K562 (cell line): ENCODE results near the gene EEF2K. TPM values are rescaled to one million over a fixed set of nuclear protein-coding genes. Genes with fewer than 3 reads are reported as not detected.

ENCODE experiments used
- ARNT ChIP-seq, 2 experiments: fragments of 450-650 bp; IDR thresholded peaks; 2 replicates each; pipeline ENCODE4 v1.6.1; 2016; ENCODE audit warnings: mild to moderate bottlenecking in 1 of 2
- ATF4 ChIP-seq: fragments of 450-650 bp; formaldehyde crosslinking; IDR thresholded peaks from 2 replicates; pipeline ENCODE4 v1.4.0; 2022; ENCODE audit warnings: mild to moderate bottlenecking, moderate library complexity
- ATF7 ChIP-seq: fragments of 450-650 bp; IDR thresholded peaks from 2 replicates; pipeline ENCODE4 v1.7.1; 2014; ENCODE audit warnings: mild to moderate bottlenecking, moderate library complexity
- CBFA2T2 ChIP-seq: fragments of 450-650 bp; conservative IDR thresholded peaks from 2 replicates; pipeline ENCODE4 v1.6.1; 2017; ENCODE audit warnings: mild to moderate bottlenecking
- CHD1 ChIP-seq: fragments of 200-600 bp; sonication (generic); IDR thresholded peaks from one replicate; pipeline ENCODE4 v1.6.1; 2012; ENCODE audit warnings: mild to moderate bottlenecking, moderate library complexity, low read length, inconsistent platforms
- EGR1 ChIP-seq: fragments of 450-650 bp; conservative IDR thresholded peaks from 2 replicates; pipeline ENCODE4 v1.6.1; 2017; ENCODE audit warnings: mild to moderate bottlenecking
- FOSL1 ChIP-seq: fragments of 200-800 bp; sonication (Bioruptor generic); conservative IDR thresholded peaks from 2 replicates; pipeline ENCODE4 v1.6.1; 2016; ENCODE audit warnings: missing genetic modification characterization, missing compliant biosample characterization
- GATA2 ChIP-seq: sonication (generic); formaldehyde crosslinking; IDR thresholded peaks from 2 replicates; pipeline ENCODE4 v1.4.0; 2020; ENCODE audit warnings: mild to moderate bottlenecking, missing genetic modification reagents
- GTF2F1 ChIP-seq: IDR thresholded peaks from 2 replicates; pipeline ENCODE4 v1.6.1; 2011; ENCODE audit warnings: low read depth, low read length, improper control_type of control experiment
- HDGF ChIP-seq: fragments of 450-650 bp; IDR thresholded peaks from 2 replicates; pipeline ENCODE4 v1.6.1; 2016
- HNRNPLL ChIP-seq: fragments of 200-400 bp; formaldehyde crosslinking; IDR thresholded peaks from 2 replicates; pipeline ENCODE4 v1.6.1; 2017; ENCODE audit warnings: low read length, low read depth, mild to moderate bottlenecking; ENCODE audit not compliant: poor library complexity, severe bottlenecking
- ILK ChIP-seq: fragments of 450-650 bp; IDR thresholded peaks from 2 replicates; pipeline ENCODE4 v1.6.1; 2016; ENCODE audit warnings: missing genetic modification characterization, low read depth, mild to moderate bottlenecking, missing compliant biosample characterization, moderate library complexity, borderline replicate concordance
- MEIS2 ChIP-seq: fragments of 450-650 bp; IDR thresholded peaks from 2 replicates; pipeline ENCODE4 v1.6.1; 2014; ENCODE audit warnings: mild to moderate bottlenecking; ENCODE audit not compliant: partially characterized antibody
- MYC ChIP-seq, 2 experiments: fragments of 250-450 bp in 1 of 2; sonication (Bioruptor Pico) in 1 of 2; IDR thresholded peaks; 2 replicates each; pipeline versions ENCODE4 v1.5.1 to v1.6.1; 2012 to 2021; ENCODE audit warnings: low read depth in 2 of 2, borderline replicate concordance in 1 of 2, improper control_type of control experiment in 1 of 2, low read length in 1 of 2, mild to moderate bottlenecking in 1 of 2, moderate library complexity in 1 of 2
- NFE2L1 ChIP-seq: fragments of 450-650 bp; IDR thresholded peaks from 2 replicates; pipeline ENCODE4 v1.6.1; 2016; ENCODE audit warnings: missing genetic modification characterization, low read depth, mild to moderate bottlenecking, missing compliant biosample characterization, moderate library complexity, borderline replicate concordance
- PTTG1 ChIP-seq: fragments of 450-650 bp; IDR thresholded peaks from 2 replicates; pipeline ENCODE4 v1.6.1; 2016; ENCODE audit warnings: low read depth, mild to moderate bottlenecking, missing genetic modification characterization, missing compliant biosample characterization
- TFAM ChIP-seq: fragments of 250-450 bp; sonication (Bioruptor Pico); conservative IDR thresholded peaks from 2 replicates; pipeline ENCODE4 v1.5.0; 2021; ENCODE audit warnings: mild to moderate bottlenecking, moderate library complexity
- TSHZ1 ChIP-seq: fragments of 250-450 bp; sonication (Bioruptor Pico); IDR thresholded peaks from 2 replicates; pipeline ENCODE4 v1.4.0; 2020; ENCODE audit warnings: mild to moderate bottlenecking, moderate library complexity
- ZFX ChIP-seq: sonication (generic); formaldehyde crosslinking; IDR thresholded peaks from 2 replicates; pipeline ENCODE4 v1.8.0; 2022; ENCODE audit warnings: mild to moderate bottlenecking, missing genetic modification reagents, moderate library complexity
- ZNF184 ChIP-seq: sonication (generic); formaldehyde crosslinking; IDR thresholded peaks from 2 replicates; pipeline ENCODE4 v1.5.0; 2020; ENCODE audit warnings: missing genetic modification reagents
- ZNF263 ChIP-seq: sonication (generic); formaldehyde crosslinking; IDR thresholded peaks from 2 replicates; pipeline ENCODE4 v1.8.0; 2022; ENCODE audit warnings: mild to moderate bottlenecking, missing genetic modification reagents, borderline replicate concordance
- ZNF274 ChIP-seq: IDR thresholded peaks from 2 replicates; pipeline ENCODE4 v1.6.1; 2011; ENCODE audit warnings: low read depth, mild to moderate bottlenecking, low read length, moderate library complexity, borderline replicate concordance
- polyA plus RNA-seq, 8 experiments: library from polyadenylated mRNA; depleted of rRNA in 4 of 8; stranded (reverse) in 5 of 8; unstranded in 3 of 8; fragments of >200 nt; fragmentation: Nextera tagmentation in 2 of 8; fragmentation: Illumina TruSeq in 1 of 8; extraction: Ambion mirVana in 2 of 8; extraction: Trizol in 1 of 8; gene quantifications; 2 replicates each; pipeline versions ENCODE4 v1.2.1 to v1.2.3, GENCODE V29; 2011 to 2014; ENCODE audit warnings: inconsistent platforms in 1 of 8, missing spikeins in 1 of 8
- total RNA-seq, 7 experiments: library from RNA; depleted of rRNA in 6 of 7; stranded (reverse); fragments of >200 nt in 6 of 7; fragmentation: Illumina TruSeq in 2 of 7; extraction: Trizol in 2 of 7; gene quantifications; 2 replicates each; pipeline versions ENCODE4 v1.2.1 to v1.2.3, GENCODE V29; 2011 to 2021; ENCODE audit warnings: low replicate concordance in 1 of 7
- TF ChIP-seq, protein P1 (sequence below): IDR thresholded peaks from 2 replicates; pipeline ENCODE4 v1.6.1; 2012; ENCODE audit warnings: low read depth, low read length, improper control_type of control experiment, borderline replicate concordance

The EEF2K gene
- total and polyA plus RNA-seq, 9 of the 15 experiments (the other 6 are each of a cell fraction or from before 2014, with no cell fraction given): 3.0 to 35.2 (median 12.2) TPM

DNA sequence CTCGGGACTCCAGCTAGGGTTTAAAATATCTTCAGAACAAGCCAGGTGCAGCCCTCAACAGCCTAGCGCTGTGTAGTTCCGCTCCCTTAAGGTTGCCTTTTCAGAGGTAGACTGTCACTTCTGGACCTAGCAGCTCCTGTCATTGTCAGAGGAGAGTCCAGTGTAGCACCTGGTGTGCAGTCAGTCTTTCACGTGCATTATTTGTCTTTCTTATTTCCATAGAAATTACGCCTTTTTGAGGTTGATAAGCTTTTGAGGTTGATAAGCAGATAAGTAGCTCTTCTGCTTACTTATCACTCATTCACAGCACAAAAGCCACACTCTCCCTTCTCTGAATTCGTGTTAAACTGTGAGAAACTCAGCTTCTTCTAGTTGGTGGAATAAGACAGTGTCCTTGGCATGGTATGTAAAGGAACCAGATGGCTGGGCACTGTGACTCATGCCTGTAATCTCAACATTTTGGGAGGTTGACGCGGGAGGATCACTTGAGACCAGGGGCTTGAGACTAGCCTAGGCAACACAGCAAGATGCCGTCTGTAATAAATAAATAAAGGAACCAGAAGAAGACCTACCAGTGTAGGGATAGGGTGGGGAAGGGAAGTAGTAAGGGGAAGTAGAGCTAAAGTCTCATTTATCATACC lies 10.2 kb downstream of the EEF2K start (continued):
- TF ChIP-seq HNRNPLL: peak; percentile 60
- peak; percentile 55 for TF ChIP-seq MYC (IDR thresholded peaks at IDR 0.05; ENCODE audit: low read depth, low read length)
- TF ChIP-seq MYC (CRISPR knock-in tag; IDR thresholded peaks at IDR 0.05; ENCODE audit: borderline replicate concordance, low read depth): no peak
- TF ChIP-seq NFE2L1 (tag): no peak
- TF ChIP-seq CHD1: no peak
- no peak for TF ChIP-seq ZNF263 (CRISPR knock-in tag)
- TF ChIP-seq HDGF: no peak
- no peak for TF ChIP-seq PTTG1
- TF ChIP-seq GTF2F1: no peak
- peak; percentile 86 for TF ChIP-seq GATA2 (CRISPR knock-in tag)
- peak; percentile 44; the same call in 1 of the 2 replicates for TF ChIP-seq ATF7
- TF ChIP-seq ZFX: 0 out of 2 replicates have a peak, but pooled peaks have one; percentile 16
- TF ChIP-seq, protein P1, sequence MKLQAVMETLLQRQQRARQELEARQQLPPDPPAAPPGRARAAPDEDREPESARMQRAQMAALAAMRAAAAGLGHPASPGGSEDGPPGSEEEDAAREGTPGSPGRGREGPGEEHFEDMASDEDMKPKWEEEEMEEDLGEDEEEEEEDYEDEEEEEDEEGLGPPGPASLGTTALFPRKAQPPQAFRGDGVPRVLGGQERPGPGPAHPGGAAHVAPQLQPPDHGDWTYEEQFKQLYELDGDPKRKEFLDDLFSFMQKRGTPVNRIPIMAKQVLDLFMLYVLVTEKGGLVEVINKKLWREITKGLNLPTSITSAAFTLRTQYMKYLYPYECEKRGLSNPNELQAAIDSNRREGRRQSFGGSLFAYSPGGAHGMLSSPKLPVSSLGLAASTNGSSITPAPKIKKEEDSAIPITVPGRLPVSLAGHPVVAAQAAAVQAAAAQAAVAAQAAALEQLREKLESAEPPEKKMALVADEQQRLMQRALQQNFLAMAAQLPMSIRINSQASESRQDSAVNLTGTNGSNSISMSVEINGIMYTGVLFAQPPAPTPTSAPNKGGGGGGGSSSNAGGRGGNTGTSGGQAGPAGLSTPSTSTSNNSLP: peak; percentile 58; the same call in 1 of the 2 replicates
- TF ChIP-seq ZNF184 (CRISPR knock-in tag): no peak
- TF ChIP-seq ARNT (IDR thresholded peaks at IDR 0.05): 0 out of 4 replicates have a peak, but pooled peaks of 1 of the 2 experiments have one; percentile 35
- peak; percentile 56 for TF ChIP-seq MEIS2
- TF ChIP-seq TSHZ1: no peak
- TF ChIP-seq EGR1: no peak
- TF ChIP-seq ATF4 (CRISPR knock-in tag): peak; percentile 39; the same call in 1 of the 2 replicates
- no peak for TF ChIP-seq ILK (tag)
- TF ChIP-seq TFAM (CRISPR knock-in tag): no peak
- TF ChIP-seq ZNF274: no peak
- TF ChIP-seq CBFA2T2: peak; percentile 91
- peak; percentile 89 for TF ChIP-seq FOSL1 (tag)
